ENCODE results near the gene CX3CR1. TPM values are rescaled to one million over a fixed set of nuclear protein-coding genes. Genes with fewer than 3 reads are reported as not detected.
"Not testable (repeated sequence)": the region's sequence is repeated elsewhere in the genome, so short reads cannot be mapped to it uniquely, and the experiment has no call there.

Gene CX3CR1
- total RNA-seq, 2 donors from 2014 or later: 0.28 to 0.54 TPM

DNA sequence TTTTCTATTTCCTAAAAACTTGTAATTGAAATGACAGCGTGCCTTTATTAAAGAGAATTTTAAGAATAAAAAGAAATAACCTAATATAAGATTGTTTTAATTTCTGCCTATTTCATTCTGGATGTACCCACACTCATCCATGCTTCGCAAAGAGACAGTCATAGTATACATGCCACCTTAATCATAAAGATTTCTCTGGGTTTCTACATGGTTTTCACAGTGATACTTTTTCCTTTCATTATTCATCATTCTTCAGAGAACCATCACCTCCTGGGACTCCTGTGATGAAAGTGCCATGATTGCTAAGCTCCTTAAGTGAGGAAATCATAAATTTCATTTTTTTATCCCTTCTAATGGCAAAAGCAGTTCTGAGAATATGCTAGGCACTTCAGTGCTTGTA is 45.4 kb upstream of the CX3CR1 start:
- no peaks in the 10 kb centered on the region for H3K4me1 ChIP-seq (ENCODE audit: control insufficient read depth in 1 of 2, low read depth in 2 of 2)
- TF ChIP-seq CTCF (IDR thresholded peaks at IDR 0.05): no peak
- H3K36me3 ChIP-seq: no peaks in the 10 kb centered on the region
- H3K9me3 ChIP-seq: no peaks in the 10 kb centered on the region
- H3K27me3 ChIP-seq (replicated peaks; ENCODE audit: insufficient read depth): no peaks in the 10 kb centered on the region
- DNase-seq (ENCODE audit: low spot score) (no peak), ATAC-seq (ENCODE audit: insufficient number of reproducible peaks, low FRiP score, low read depth) (no peak)
- no peak overlapping the region for H3K4me3 ChIP-seq
- no peak overlapping the region for H3K27ac ChIP-seq

- Histone ChIP-seq H3K9me3 (no peaks in the 10 kb centered on the region), H3K4me3 (no peak overlapping the region), H3K36me3 (no peaks in the 10 kb centered on the region), H3K27ac (no peak overlapping the region), H3K4me1 (ENCODE audit: control insufficient read depth in 1 of 2, low read depth in 2 of 2) (no peaks in the 10 kb centered on the region), H3K27me3 (replicated peaks; ENCODE audit: insufficient read depth) (no peaks in the 10 kb centered on the region)
- no peak for DNase-seq (ENCODE audit: low spot score)
- ATAC-seq (ENCODE audit: insufficient number of reproducible peaks, low FRiP score, low read depth): no peak
- TF ChIP-seq CTCF (IDR thresholded peaks at IDR 0.05): no peak
Measured at GRCh38 chr3:39323494-39323893, 43.7 kb upstream of the CX3CR1 start.

GRCh38 chr3:39322936-39323335 is 43.1 kb upstream of the CX3CR1 start:
- Histone ChIP-seq H3K27me3 (replicated peaks; ENCODE audit: insufficient read depth) (no peaks in the 10 kb centered on the region), H3K4me3 (no peak overlapping the region), H3K36me3 (no peaks in the 10 kb centered on the region), H3K4me1 (ENCODE audit: control insufficient read depth in 1 of 2, low read depth in 2 of 2) (no peaks in the 10 kb centered on the region), H3K9me3 (no peaks in the 10 kb centered on the region), H3K27ac (no peak overlapping the region)
- no peak for ATAC-seq (ENCODE audit: insufficient number of reproducible peaks, low FRiP score, low read depth)
- no peak for TF ChIP-seq CTCF (IDR thresholded peaks at IDR 0.05)
- DNase-seq (ENCODE audit: low spot score): no peak

- not testable (repeated sequence) for H3K9me3 ChIP-seq; H3K4me1 ChIP-seq (ENCODE audit: control insufficient read depth in 1 of 2, low read depth in 2 of 2); H3K27me3 ChIP-seq (replicated peaks; ENCODE audit: insufficient read depth); H3K36me3 ChIP-seq; H3K4me3 ChIP-seq; DNase-seq (ENCODE audit: low spot score); ATAC-seq (ENCODE audit: insufficient number of reproducible peaks, low FRiP score, low read depth); H3K27ac ChIP-seq
Measured at GRCh38 chr3:39322209-39322715, 42.4 kb upstream of the CX3CR1 start.

- H3K4me3 ChIP-seq; DNase-seq (ENCODE audit: low spot score); H3K27me3 ChIP-seq (replicated peaks; ENCODE audit: insufficient read depth); ATAC-seq (ENCODE audit: insufficient number of reproducible peaks, low FRiP score, low read depth); H3K4me1 ChIP-seq (ENCODE audit: control insufficient read depth in 1 of 2, low read depth in 2 of 2); H3K36me3 ChIP-seq; H3K9me3 ChIP-seq; H3K27ac ChIP-seq: not testable (repeated sequence)
Measured at GRCh38 chr3:39321574-39321983, 41.7 kb upstream of the CX3CR1 start.

DNA sequence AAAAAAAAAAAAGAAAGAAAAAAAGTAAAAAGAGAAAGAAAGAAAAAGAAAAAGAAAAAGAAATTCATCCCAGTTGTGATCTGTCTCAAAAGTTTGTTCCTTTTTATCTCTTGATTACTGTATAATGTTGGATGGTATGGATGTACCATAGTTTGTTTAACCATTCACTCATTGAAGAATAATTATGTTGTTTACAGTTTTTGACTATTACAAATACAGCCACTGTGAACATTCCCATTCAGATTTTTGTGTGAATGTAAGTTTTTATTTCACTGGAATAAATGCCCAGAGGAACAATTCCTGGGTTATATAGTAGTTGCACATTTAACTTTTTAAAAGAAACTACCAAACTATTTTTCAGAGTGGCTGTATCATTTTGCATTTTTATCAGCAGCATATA is 39.4 kb upstream of the CX3CR1 start:
- Histone ChIP-seq H3K27ac (no peak overlapping the region), H3K27me3 (replicated peaks; ENCODE audit: insufficient read depth) (no peaks in the 10 kb centered on the region), H3K4me3 (no peak overlapping the region), H3K9me3 (no peaks in the 10 kb centered on the region), H3K4me1 (ENCODE audit: control insufficient read depth in 1 of 2, low read depth in 2 of 2) (no peaks in the 10 kb centered on the region), H3K36me3 (no peaks in the 10 kb centered on the region)
- DNase-seq (ENCODE audit: low spot score) (no peak), ATAC-seq (ENCODE audit: insufficient number of reproducible peaks, low FRiP score, low read depth) (no peak)
- no peak for TF ChIP-seq CTCF (IDR thresholded peaks at IDR 0.05)

Data from thoracic aorta (tissue), 2 donors.